CD4-positive, alpha-beta T cell treated with Interleukin-15 for 1 hour (primary cell): Measurements from ENCODE around the gene CAPS2.
"Not testable (repeated sequence)": the region's sequence is repeated elsewhere in the genome, so short reads cannot be mapped to it uniquely, and the experiment has no call there.

Experiments used
- DNase-seq: peaks from one replicate; pipeline ENCODE4 v3.0.0-alpha.2; 2020

CAPS2 gene

GRCh38 chr12:75329918-75330826 lies at the start of gene CAPS2:
Gene CAPS2, minus strand, starts transcription at chr12:75330324. Its CDS starts 3,826 bp downstream, at chr12:75326498.
- DNase-seq, result peak; percentile 67

- no peak for DNase-seq
Measured at GRCh38 chr12:75378354-75378753, 48.2 kb upstream of the CAPS2 start.

GRCh38 chr12:75374971-75375370 lies 44.8 kb upstream of the CAPS2 start:
- no peak for DNase-seq

GRCh38 chr12:75366629-75367028 lies 36.5 kb upstream of the CAPS2 start:
- no peak for DNase-seq

GRCh38 chr12:75364919-75365318 lies 34.8 kb upstream of the CAPS2 start:
- no peak for DNase-seq

- DNase-seq, result no peak
Measured at GRCh38 chr12:75361408-75361807, 31.3 kb upstream of the CAPS2 start.

- DNase-seq, result no peak
Measured at GRCh38 chr12:75360920-75361319, 30.8 kb upstream of the CAPS2 start.

GRCh38 chr12:75354011-75354410 lies 23.9 kb upstream of the CAPS2 start:
- no peak for DNase-seq

GRCh38 chr12:75350413-75350812 lies 20.3 kb upstream of the CAPS2 start:
- DNase-seq, result no peak

- DNase-seq, result no peak
Measured at GRCh38 chr12:75349946-75350345, 19.8 kb upstream of the CAPS2 start.

- DNase-seq, result not testable (repeated sequence)
Measured at GRCh38 chr12:75346215-75346614, 16.1 kb upstream of the CAPS2 start.

GRCh38 chr12:75345531-75345930 lies 15.4 kb upstream of the CAPS2 start:
- no peak for DNase-seq

- DNase-seq, result no peak
Measured at GRCh38 chr12:75341873-75342272, 11.7 kb upstream of the CAPS2 start.

- no peak for DNase-seq
Measured at GRCh38 chr12:75337905-75338304, 7.8 kb upstream of the CAPS2 start.

- peak; percentile 78 for DNase-seq
Measured at GRCh38 chr12:75334384-75335030, 4.4 kb upstream of the CAPS2 start, which contains the start of gene GLIPR1L1. Gene GLIPR1L1, plus strand, starts transcription at chr12:75334670. Its CDS starts 59 bp downstream, at chr12:75334729.

- no peak for DNase-seq
Measured at GRCh38 chr12:75327642-75328041, 2.5 kb downstream of the CAPS2 start.

GRCh38 chr12:75323663-75324062 lies 6.5 kb downstream of the CAPS2 start:
- DNase-seq, result no peak

- no peak for DNase-seq
Measured at GRCh38 chr12:75322464-75322863, 7.7 kb downstream of the CAPS2 start.

GRCh38 chr12:75317784-75318183 lies 12.3 kb downstream of the CAPS2 start:
- no peak for DNase-seq

GRCh38 chr12:75315518-75315917 lies 14.6 kb downstream of the CAPS2 start:
- DNase-seq, result no peak

GRCh38 chr12:75311369-75311768 lies 18.8 kb downstream of the CAPS2 start:
- no peak for DNase-seq

GRCh38 chr12:75308279-75308678 lies 21.8 kb downstream of the CAPS2 start:
- DNase-seq, result no peak

- DNase-seq, result no peak
Measured at GRCh38 chr12:75305412-75306332, 24.5 kb downstream of the CAPS2 start.
